K562 (cell line): ENCODE data around the gene GOLGA8A. TPM values are rescaled to one million over a fixed set of nuclear protein-coding genes. Genes with fewer than 3 reads are reported as not detected.

Experiments
- ATAC-seq: fragments of 200-7000 bp; cut with Tn5 transposase; 3 replicates; pipeline ENCODE4 v1.9.1; 2020; ENCODE audit warnings: moderate library complexity
- BruUV-seq: library from RNA; stranded (reverse); fragments of 400-500 nt; replicated peaks from 2 replicates; lab custom pipeline; 2021; lab: Mats Ljungman, UMichigan
- CTCF ChIA-PET: fragments of 300-600 bp; formaldehyde crosslinking; extraction: SDS; loops from one replicate; lab custom pipeline; 2021; ENCODE audit warnings: low intra/inter-chr PET ratio; lab: Yijun Ruan, JAX
- POLR2A ChIA-PET: fragments of 300-600, 350-650 bp; sonication (Branson Sonifier 250); formaldehyde crosslinking; extraction: SDS; loops from one replicate; lab custom pipeline; 2021; ENCODE audit warnings: antibody characterized with exemption, inconsistent platforms; lab: Yijun Ruan, JAX
- DNase-seq, 4 experiments: peaks; one replicate each; pipeline versions ENCODE4 v3.0.0 to v3.0.0-alpha.2; 2011 to 2018; ENCODE audit warnings: low spot score in 3 of 4, mixed read lengths in 3 of 4; ENCODE audit errors: extremely low read depth in 1 of 4
- FAIRE-seq: peaks from 2 replicates; lab custom pipeline; 2011; peaks lifted over from hg19 to GRCh38; lab: Jason Lieb, UNC
- H2AFZ ChIP-seq: 2 replicates; pipeline ENCODE4 v1.6.0; 2011; ENCODE audit warnings: low read depth, low read length, control low read depth, inconsistent platforms
- H3K27ac ChIP-seq: fragments of 200-600 bp; 3 replicates; pipeline ENCODE4 v1.8.0; 2011; ENCODE audit warnings: low read depth, mild to moderate bottlenecking, control low read depth, inconsistent platforms, low read length, moderate library complexity, mixed read lengths; ENCODE audit errors: extremely low read depth
- H3K27me3 ChIP-seq, 2 experiments: fragments of 300-600 bp in 1 of 2; 2 replicates in 1 of 2; 3 replicates in 1 of 2; pipeline versions ENCODE4 v1.6.0 to v1.8.0; 2011; ENCODE audit warnings: inconsistent platforms in 2 of 2, low read length in 2 of 2, mild to moderate bottlenecking in 1 of 2, mixed read lengths in 1 of 2, moderate library complexity in 1 of 2; ENCODE audit not compliant: control insufficient read depth in 2 of 2, insufficient read depth in 2 of 2
- H3K36me3 ChIP-seq: fragments of 300-600 bp; 3 replicates; pipeline ENCODE4 v1.8.0; 2011; ENCODE audit warnings: mild to moderate bottlenecking, low read length, inconsistent platforms; ENCODE audit not compliant: control insufficient read depth, insufficient read depth
- H3K4me1 ChIP-seq, 2 experiments: fragments of 200-600 bp in 1 of 2; replicated peaks in 1 of 2; 2 replicates in 1 of 2; 3 replicates in 1 of 2; pipeline versions ENCODE4 v1.5.1 to v1.8.0; 2011; ENCODE audit warnings: inconsistent platforms in 2 of 2, low read length in 2 of 2, mild to moderate bottlenecking in 1 of 2, mixed read lengths in 1 of 2, moderate library complexity in 1 of 2; ENCODE audit not compliant: control insufficient read depth in 2 of 2, insufficient read depth in 2 of 2
- H3K4me2 ChIP-seq: 2 replicates; pipeline ENCODE4 v1.6.1; 2011; ENCODE audit warnings: low read length, control low read depth, inconsistent platforms, mixed read lengths; ENCODE audit not compliant: insufficient read depth
- H3K4me3 ChIP-seq: fragments of 200-600 bp; sonication (generic), shearing (Covaris generic); 2 replicates; pipeline ENCODE4 v1.5.1; 2016; ENCODE audit warnings: control low read depth, inconsistent platforms
- H3K79me2 ChIP-seq: fragments of 200-600 bp; 3 replicates; pipeline ENCODE4 v1.8.0; 2011; ENCODE audit warnings: low read length, inconsistent platforms; ENCODE audit not compliant: control insufficient read depth, insufficient read depth
- H3K9ac ChIP-seq, 2 experiments: 2 replicates each; pipeline versions ENCODE4 v1.6.0 to v1.6.1; 2011; ENCODE audit warnings: low read depth in 2 of 2, low read length in 2 of 2, control low read depth in 1 of 2, inconsistent platforms in 1 of 2, mild to moderate bottlenecking in 1 of 2, mixed read lengths in 1 of 2; ENCODE audit not compliant: insufficient read depth in 1 of 2
- H3K9me1 ChIP-seq: one replicate; pipeline ENCODE4 v1.6.0; 2011; ENCODE audit warnings: inconsistent platforms, mild to moderate bottlenecking, low read length, moderate library complexity; ENCODE audit not compliant: control insufficient read depth, insufficient read depth
- H3K9me3 ChIP-seq: replicated peaks from 2 replicates; pipeline ENCODE4 v1.5.1; 2011; ENCODE audit warnings: low read depth, low read length, inconsistent platforms; ENCODE audit not compliant: control insufficient read depth, insufficient read depth
- H4K20me1 ChIP-seq: replicated peaks from 2 replicates; pipeline ENCODE4 v1.6.1; 2011; ENCODE audit warnings: low read length, inconsistent platforms, mixed read lengths; ENCODE audit not compliant: control insufficient read depth, insufficient read depth
- FIP1L1 ChIP-seq: fragments of 200-400 bp; formaldehyde crosslinking; IDR thresholded peaks from 2 replicates; pipeline ENCODE4 v1.6.1; 2018; ENCODE audit warnings: mild to moderate bottlenecking, low read depth, low read length; ENCODE audit not compliant: poor library complexity, severe bottlenecking
- KAT7 ChIP-seq: sonication (generic); formaldehyde crosslinking; IDR thresholded peaks from 2 replicates; pipeline ENCODE4 v1.8.0; 2022; ENCODE audit warnings: missing genetic modification reagents, mild to moderate bottlenecking, borderline replicate concordance
- PHF20 ChIP-seq: fragments of 450-650 bp; IDR thresholded peaks from 2 replicates; pipeline ENCODE4 v1.6.1; 2018; ENCODE audit not compliant: partially characterized antibody
- POLR2G ChIP-seq: fragments of 200-400 bp; formaldehyde crosslinking; IDR thresholded peaks from 2 replicates; pipeline ENCODE4 v1.6.1; 2017; ENCODE audit warnings: low read depth, mild to moderate bottlenecking, antibody characterized with exemption, low read length, moderate library complexity
- RB1 ChIP-seq: fragments of 450-650 bp; IDR thresholded peaks from 2 replicates; pipeline ENCODE4 v1.6.1; 2017; ENCODE audit warnings: low read depth, mild to moderate bottlenecking
- RUNX1 ChIP-seq: sonication (generic); IDR thresholded peaks from 2 replicates; pipeline ENCODE4 v1.6.1; 2016; ENCODE audit warnings: antibody characterized with exemption, low read depth
- STAT5B ChIP-seq: fragments of 250-450 bp; sonication (Bioruptor Pico); IDR thresholded peaks from 2 replicates; pipeline ENCODE4 v1.8.0; 2021; ENCODE audit warnings: mild to moderate bottlenecking, inconsistent platforms
- ZNF174 ChIP-seq: fragments of 250-450 bp; sonication (Bioruptor Pico); IDR thresholded peaks from 2 replicates; pipeline ENCODE4 v1.4.0; 2020; ENCODE audit warnings: mild to moderate bottlenecking
- WGBS: fragments of 100-300 bp; shearing (Covaris generic); methylation state at CpG from one replicate; pipeline ENCODE4 v1.1.6; 2016; ENCODE audit warnings: low coverage, mixed read lengths; ENCODE audit not compliant: insufficient coverage; ENCODE audit errors: missing lambda C conversion rate; 5-methylcytosine and 5-hydroxymethylcytosine counted together
- in situ Hi-C: fragments of 300-500 bp; cut with MboI; formaldehyde crosslinking; loops from 4 replicates; pipeline ENCODE4 v1.15.0; 2018; ENCODE audit warnings: inconsistent platforms, mixed read lengths
- intact Hi-C: fragments of 100-400 bp; cut with micrococcal nuclease; formaldehyde crosslinking; loops from 2 replicates; pipeline ENCODE4 v1.14.2; 2022
- polyA plus RNA-seq, 8 experiments: library from polyadenylated mRNA; depleted of rRNA in 4 of 8; stranded (reverse) in 5 of 8; unstranded in 3 of 8; fragments of >200 nt; fragmentation: Nextera tagmentation in 2 of 8; fragmentation: Illumina TruSeq in 1 of 8; extraction: Ambion mirVana in 2 of 8; extraction: Trizol in 1 of 8; gene quantifications; 2 replicates each; pipeline versions ENCODE4 v1.2.1 to v1.2.3, GENCODE V29; 2011 to 2014; ENCODE audit warnings: inconsistent platforms in 1 of 8, missing spikeins in 1 of 8
- total RNA-seq, 7 experiments: library from RNA; depleted of rRNA in 6 of 7; stranded (reverse); fragments of >200 nt in 6 of 7; fragmentation: Illumina TruSeq in 2 of 7; extraction: Trizol in 2 of 7; gene quantifications; 2 replicates each; pipeline versions ENCODE4 v1.2.1 to v1.2.3, GENCODE V29; 2011 to 2021; ENCODE audit warnings: low replicate concordance in 1 of 7
- TF ChIP-seq, protein P1 (sequence below): sonication (generic); formaldehyde crosslinking; IDR thresholded peaks from 2 replicates; pipeline ENCODE4 v1.8.1; 2023; ENCODE audit warnings: missing genetic modification reagents, mild to moderate bottlenecking, borderline replicate concordance

GOLGA8A gene
- total and polyA plus RNA-seq, 9 of the 15 experiments (the other 6 are each of a cell fraction or from before 2014, with no cell fraction given): 11.2 to 191 (median 56.3) TPM

DNA sequence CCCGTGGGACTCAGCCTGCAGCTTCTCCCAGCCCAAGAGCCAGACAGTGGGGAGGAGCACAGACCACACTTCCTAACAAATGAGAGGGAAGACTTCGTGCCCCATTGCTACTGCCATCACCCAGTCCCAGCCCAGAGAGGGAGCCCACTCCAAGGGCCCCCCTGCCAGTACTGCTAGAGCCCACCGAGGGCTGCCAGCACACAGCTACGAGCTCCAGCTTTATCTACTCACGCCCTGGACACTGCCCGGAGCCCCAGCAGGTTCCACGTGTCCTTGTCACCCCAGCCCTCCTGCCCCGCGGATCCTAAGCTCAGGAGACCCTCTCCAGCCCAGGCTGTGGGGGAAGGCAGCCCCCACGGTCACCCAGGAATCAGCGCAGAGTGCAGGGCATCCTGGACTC, 1.9 kb downstream of the GOLGA8A start:
- ATAC-seq: no peak; the same call in 2 of the 3 replicates
- peak overlapping the region; percentile 74; the same call in 1 of the 2 replicates for H3K4me3 ChIP-seq
- peak in 2 of 4 experiments; percentile 6 to 7 for DNase-seq
- no peak overlapping the region for H2AFZ ChIP-seq
- intact Hi-C loops: loop anchor here (10.0 kb wide), 2 partner anchors 149 to 211 kb away; partner anchors contain the start of genes EMC4 and GOLGA8B
- POLR2A ChIA-PET: interaction anchor here (0.7 kb wide), 2 partner anchors 31 to 174 kb away, joined by 3 read pairs; no protein-coding TSS in a partner anchor
- peaks cover 8 to 26% of the 10 kb centered on the region in 2 experiments; a peak in 3 of 5 replicates for H3K4me1 ChIP-seq
- H3K27ac ChIP-seq: no peak overlapping the region
- BruUV-seq: no TSS peak
- H3K79me2 ChIP-seq: peaks cover 48% of the 10 kb centered on the region
- peak overlapping the region; percentile 68 for H3K4me2 ChIP-seq
- H3K9me1 ChIP-seq: no peaks in the 10 kb centered on the region
- TF ChIP-seq POLR2G (peak; percentile 32; the same call in 1 of the 2 replicates), RUNX1 (no peak)
- H4K20me1 ChIP-seq: peaks cover 8% of the 10 kb centered on the region; the same call in 1 of the 2 replicates
- H3K27me3 ChIP-seq: no peaks in the 10 kb centered on the region
- no peaks in the 10 kb centered on the region for H3K9me3 ChIP-seq
- CTCF ChIA-PET: no interaction called here
- H3K36me3 ChIP-seq: peaks cover 46% of the 10 kb centered on the region; the same call in 2 of the 3 replicates
- in situ Hi-C loops: no loop called here
- peak overlapping the region in 1 of 2 experiments; percentile 94; a peak in 3 of 4 replicates for H3K9ac ChIP-seq
- 46% methylated on average over 7 of the region's 11 CpGs for WGBS
- FAIRE-seq: no peak

GRCh38 chr15:34434627-34435305, 2.8 kb downstream of the GOLGA8A start:
- peaks cover 54% of the 10 kb centered on the region; the same call in 2 of the 3 replicates for H3K36me3 ChIP-seq
- H3K79me2 ChIP-seq: peaks cover 54% of the 10 kb centered on the region
- H3K4me3 ChIP-seq: no peak overlapping the region
- no peaks in the 10 kb centered on the region for H3K9me3 ChIP-seq
- WGBS: 95% methylated on average over 17 of the region's 20 CpGs
- H4K20me1 ChIP-seq: peaks cover 8% of the 10 kb centered on the region; the same call in 1 of the 2 replicates
- intact Hi-C loops (loop anchor here (10.0 kb wide), 2 partner anchors 150 to 210 kb away; partner anchors contain the start of genes EMC4 and GOLGA8B), in situ Hi-C loops (no loop called here)
- peaks cover 8 to 26% of the 10 kb centered on the region in 2 experiments; a peak in 3 of 5 replicates for H3K4me1 ChIP-seq
- no peaks in the 10 kb centered on the region for H3K9me1 ChIP-seq
- H3K4me2 ChIP-seq: no peak overlapping the region
- FAIRE-seq (no peak), ATAC-seq (no peak), DNase-seq (no peak)
- H3K9ac ChIP-seq: peak overlapping the region in 1 of 2 experiments; percentile 29; a peak in 1 of 4 replicates
- POLR2A ChIA-PET: interaction anchor here (0.7 kb wide), 2 partner anchors 20 to 175 kb away, joined by 3 read pairs; no protein-coding TSS in a partner anchor
- H3K27ac ChIP-seq: no peak overlapping the region
- CTCF ChIA-PET: no interaction called here
- BruUV-seq: TSS peak; percentile 33
- H2AFZ ChIP-seq: no peak overlapping the region
- no peaks in the 10 kb centered on the region for H3K27me3 ChIP-seq
- TF ChIP-seq, protein P1, sequence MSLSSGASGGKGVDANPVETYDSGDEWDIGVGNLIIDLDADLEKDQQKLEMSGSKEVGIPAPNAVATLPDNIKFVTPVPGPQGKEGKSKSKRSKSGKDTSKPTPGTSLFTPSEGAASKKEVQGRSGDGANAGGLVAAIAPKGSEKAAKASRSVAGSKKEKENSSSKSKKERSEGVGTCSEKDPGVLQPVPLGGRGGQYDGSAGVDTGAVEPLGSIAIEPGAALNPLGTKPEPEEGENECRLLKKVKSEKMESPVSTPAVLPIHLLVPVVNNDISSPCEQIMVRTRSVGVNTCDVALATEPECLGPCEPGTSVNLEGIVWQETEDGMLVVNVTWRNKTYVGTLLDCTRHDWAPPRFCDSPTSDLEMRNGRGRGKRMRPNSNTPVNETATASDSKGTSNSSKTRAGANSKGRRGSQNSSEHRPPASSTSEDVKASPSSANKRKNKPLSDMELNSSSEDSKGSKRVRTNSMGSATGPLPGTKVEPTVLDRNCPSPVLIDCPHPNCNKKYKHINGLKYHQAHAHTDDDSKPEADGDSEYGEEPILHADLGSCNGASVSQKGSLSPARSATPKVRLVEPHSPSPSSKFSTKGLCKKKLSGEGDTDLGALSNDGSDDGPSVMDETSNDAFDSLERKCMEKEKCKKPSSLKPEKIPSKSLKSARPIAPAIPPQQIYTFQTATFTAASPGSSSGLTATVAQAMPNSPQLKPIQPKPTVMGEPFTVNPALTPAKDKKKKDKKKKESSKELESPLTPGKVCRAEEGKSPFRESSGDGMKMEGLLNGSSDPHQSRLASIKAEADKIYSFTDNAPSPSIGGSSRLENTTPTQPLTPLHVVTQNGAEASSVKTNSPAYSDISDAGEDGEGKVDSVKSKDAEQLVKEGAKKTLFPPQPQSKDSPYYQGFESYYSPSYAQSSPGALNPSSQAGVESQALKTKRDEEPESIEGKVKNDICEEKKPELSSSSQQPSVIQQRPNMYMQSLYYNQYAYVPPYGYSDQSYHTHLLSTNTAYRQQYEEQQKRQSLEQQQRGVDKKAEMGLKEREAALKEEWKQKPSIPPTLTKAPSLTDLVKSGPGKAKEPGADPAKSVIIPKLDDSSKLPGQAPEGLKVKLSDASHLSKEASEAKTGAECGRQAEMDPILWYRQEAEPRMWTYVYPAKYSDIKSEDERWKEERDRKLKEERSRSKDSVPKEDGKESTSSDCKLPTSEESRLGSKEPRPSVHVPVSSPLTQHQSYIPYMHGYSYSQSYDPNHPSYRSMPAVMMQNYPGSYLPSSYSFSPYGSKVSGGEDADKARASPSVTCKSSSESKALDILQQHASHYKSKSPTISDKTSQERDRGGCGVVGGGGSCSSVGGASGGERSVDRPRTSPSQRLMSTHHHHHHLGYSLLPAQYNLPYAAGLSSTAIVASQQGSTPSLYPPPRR (CRISPR knock-in tag): no peak
- TF ChIP-seq ZNF174 (CRISPR knock-in tag): no peak
- no peak for TF ChIP-seq FIP1L1
- TF ChIP-seq KAT7: no peak
- TF ChIP-seq STAT5B (CRISPR knock-in tag): no peak
- no peak for TF ChIP-seq RB1
- no peak for TF ChIP-seq PHF20
